HG02870 (cell line): ENCODE data around the gene ADSS1.

ENCODE experiments used
- ATAC-seq: cut with Tn5 transposase; IDR thresholded peaks from one replicate; pipeline ENCODE4 v1.9.1; 2021; ENCODE audit warnings: mild to moderate bottlenecking, moderate library complexity; ENCODE audit not compliant: unreplicated experiment

The ADSS1 gene

DNA sequence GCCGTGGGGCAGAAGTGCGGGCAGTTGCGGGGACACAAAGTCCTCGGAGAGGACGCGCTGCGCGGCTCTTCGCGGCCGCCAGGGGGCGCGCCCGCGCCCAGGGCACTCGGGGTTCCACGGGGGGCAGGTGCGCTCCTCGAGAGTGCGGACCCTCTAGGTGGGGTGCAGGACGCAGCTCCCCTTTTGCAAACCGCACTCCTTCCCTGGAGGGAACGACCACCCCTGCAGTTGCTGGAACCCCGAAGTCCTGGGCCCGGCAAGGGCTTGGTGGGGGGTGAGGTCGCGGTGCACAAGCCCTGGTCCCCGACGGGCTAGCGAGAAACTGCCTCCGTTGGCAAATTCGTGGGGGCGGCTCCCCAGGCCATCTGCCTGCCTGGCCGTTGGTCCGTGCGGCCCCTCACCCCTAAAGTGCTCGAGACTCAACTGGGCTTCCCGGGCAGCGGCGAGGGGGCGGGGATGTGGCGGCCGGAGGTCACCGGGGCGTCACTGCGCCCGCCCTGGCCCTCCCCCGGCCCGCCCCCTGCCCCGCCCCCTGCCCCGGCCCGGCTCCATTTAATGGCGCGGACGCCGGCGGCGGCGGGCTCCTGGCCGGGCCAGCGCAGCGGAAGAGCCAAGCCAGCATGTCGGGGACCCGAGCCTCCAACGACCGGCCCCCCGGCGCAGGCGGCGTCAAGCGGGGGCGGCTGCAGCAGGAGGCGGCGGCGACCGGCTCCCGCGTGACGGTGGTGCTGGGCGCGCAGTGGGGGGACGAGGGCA lies at the start of gene ADSS1:
TSS of gene ADSS1 (plus strand) at position 579 of the 756 bp plus-strand sequence. CDS start at position 621, 42 bp downstream.
- no peak for ATAC-seq

DNA sequence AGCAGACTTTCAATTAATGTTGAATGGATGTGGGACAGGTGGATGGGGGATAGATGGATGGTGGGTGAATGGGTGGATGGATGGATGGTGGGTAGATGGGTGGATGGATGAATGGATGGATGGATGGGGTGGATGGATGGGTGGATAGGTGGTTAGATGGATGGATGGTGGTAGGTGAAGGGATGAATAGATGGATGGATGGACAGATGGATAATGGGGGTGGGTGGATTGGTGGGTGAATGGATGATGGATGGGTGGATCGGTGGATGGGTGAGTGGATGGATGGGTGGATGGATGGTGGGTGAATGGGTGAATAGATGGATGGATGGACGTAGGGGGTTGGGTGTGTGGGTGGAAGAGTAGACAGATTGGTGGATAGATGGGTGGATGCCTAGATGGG lies 48.6 kb upstream of the ADSS1 start:
- ATAC-seq = no peak

DNA sequence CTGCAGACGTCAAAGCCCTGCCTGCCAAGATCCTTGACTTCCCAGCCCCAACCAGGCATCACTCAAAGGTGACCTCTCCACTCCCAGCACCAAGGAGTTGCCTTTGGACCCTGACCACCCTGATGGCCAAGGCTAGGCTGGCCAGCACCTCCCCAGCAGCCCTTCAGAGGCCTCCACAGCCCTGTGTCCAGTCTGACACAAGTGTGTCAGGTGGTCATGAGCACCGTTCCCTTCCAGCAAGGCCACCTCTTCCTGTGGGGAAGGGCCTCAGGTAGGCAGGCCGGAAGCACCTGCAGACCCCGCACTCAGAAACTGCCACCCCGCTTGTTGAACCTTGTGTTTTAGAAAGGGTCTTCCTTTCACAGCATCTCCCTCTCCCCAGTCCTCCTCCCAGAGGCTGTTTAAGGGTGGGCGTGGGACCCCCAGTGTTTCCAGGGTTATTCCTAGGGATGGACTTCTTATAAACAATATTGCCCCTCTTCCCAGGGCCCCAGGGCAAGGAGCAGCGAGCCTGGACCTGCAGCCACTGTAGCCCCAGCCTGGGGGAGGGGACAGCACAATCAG lies 47.8 kb upstream of the ADSS1 start:
- no peak for ATAC-seq

DNA sequence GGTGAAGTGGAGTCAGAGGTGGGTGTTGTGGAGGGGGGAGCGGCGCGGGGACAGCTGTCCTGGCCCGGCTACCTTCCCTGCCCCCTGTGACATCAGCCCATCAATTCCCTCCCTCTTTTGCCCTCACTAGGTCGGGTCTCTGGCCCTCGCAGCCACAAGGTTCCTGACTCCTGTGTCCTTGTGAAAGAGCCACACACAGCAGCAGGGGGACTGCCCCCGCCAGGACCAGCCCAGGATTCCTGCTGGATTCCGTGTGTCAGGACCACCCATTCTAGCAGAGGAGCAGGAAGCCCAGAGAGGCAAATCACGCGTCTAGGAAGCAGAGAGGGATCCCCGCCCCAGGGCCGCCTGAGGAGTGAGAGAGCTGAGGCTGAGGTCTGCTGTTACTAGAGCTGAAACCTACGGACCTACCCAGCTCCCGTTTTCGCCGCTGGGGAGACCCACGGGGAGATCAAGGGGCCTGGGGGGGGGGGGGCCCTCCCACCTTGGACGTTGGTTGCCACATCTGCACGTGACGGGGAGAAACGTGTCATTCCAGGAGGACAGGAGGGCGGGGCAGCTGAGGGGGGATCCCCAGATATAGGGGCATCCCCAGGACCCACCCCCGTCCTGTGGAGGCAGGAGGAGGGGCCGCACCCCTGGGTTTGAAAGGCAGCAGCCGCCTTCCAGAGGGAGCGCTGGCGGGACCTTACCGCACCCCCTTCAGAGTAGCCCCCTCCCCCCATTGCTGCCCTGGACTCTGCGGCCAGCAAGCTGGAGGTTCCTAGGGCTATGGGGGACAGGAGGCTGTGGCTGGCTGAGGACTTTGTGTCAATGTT lies 47.1 kb upstream of the ADSS1 start:
- ATAC-seq = peak; percentile 30

DNA sequence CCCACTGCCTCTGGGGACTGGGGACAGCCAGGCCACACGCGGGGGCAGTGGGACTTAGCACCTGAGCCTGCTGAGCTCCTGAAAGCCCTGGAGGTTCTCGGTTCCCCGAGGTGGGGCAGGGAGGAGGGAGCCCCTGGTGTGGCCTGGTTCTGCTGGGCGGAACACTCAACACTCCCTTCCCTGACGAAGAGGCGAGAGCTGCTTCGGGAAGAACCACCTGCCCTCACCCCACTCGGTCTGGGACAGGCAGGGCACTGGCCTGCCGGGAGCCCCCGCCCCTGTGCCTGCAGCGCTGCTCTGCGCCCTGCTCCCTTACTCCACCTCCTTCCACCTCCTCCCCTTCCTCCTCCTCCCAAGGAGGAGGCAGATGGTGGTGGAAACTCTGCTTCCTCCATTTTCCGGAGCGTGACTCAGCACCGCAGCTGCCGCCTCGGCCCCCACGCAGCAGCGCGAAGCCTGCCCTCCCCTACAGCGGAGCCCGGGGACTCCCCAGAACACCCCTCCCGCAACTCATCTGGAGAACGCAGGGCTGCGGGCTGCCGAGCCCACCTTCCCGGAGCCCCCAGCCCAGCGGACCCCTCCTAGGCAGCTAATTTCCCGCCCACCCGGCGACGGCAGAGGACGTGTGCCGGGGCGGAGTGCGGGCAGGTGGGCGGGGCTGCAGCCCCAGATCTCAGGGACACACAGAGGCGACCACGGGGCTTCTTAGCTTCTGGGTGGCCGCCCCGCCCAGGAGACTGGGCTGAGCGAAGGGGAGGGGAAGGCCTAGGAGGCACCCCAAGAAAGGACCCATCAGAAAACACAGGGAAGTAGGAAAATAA lies 46.3 kb upstream of the ADSS1 start:
- peak; percentile 37 for ATAC-seq

DNA sequence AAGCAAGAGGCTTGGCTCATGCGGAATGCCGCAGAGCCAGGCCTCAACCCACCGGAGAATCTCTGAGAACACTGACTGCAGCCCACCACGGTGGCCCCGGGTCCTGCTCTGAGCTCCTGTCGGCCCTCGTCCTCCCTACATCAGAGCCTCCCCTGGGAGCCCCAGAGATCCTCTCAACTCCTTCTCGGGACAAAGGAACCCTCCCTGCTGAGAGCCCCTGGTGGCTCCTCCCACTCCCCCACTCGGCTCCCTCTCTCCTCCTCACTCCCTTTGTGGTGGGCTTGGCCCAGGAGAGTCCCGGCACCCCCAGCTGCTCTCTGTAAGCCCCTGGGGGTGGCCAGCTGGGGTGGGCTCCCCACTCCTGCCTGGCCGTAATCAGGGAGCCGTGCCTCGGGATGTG lies 45.7 kb upstream of the ADSS1 start:
- ATAC-seq = no peak

DNA sequence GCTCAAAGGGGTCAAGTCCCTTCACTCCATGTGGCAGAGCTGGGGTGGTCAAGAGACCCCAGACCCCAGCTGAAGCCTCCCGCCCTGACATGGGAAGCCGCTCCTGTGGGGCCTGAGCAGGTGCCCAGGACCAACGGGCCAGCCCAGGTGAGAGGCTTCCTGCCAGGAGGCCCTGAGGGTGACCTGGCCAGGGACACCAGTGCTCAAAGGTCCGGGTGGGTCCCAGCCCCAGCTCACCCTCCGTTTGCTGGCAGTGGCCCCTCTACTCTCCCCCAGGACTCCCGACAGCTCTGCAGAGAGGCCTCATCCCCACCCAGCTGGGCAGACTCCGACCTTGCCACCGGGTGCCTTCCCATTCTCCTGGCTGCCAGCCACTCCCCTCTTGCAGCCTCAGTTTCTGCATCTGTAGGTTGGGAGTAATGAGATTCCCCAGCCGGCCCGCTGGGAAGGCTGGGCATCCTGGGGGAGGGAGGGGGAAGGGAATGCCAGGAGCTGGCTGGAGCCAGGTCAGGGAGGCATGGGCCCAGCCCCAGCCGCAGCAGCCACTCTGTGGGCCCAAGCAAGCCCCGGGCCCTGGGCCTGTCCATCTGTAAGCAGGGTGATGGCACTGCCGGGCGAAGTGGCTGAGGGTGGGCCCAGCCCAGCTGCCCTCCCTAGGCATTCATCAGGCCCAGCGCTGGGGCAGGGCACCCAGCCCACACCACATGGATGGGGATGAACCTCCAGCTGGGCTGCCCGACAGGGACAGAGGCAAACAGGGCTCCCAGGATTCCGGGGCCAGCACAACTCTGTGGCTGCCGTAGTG lies 44.9 kb upstream of the ADSS1 start:
- no peak for ATAC-seq

DNA sequence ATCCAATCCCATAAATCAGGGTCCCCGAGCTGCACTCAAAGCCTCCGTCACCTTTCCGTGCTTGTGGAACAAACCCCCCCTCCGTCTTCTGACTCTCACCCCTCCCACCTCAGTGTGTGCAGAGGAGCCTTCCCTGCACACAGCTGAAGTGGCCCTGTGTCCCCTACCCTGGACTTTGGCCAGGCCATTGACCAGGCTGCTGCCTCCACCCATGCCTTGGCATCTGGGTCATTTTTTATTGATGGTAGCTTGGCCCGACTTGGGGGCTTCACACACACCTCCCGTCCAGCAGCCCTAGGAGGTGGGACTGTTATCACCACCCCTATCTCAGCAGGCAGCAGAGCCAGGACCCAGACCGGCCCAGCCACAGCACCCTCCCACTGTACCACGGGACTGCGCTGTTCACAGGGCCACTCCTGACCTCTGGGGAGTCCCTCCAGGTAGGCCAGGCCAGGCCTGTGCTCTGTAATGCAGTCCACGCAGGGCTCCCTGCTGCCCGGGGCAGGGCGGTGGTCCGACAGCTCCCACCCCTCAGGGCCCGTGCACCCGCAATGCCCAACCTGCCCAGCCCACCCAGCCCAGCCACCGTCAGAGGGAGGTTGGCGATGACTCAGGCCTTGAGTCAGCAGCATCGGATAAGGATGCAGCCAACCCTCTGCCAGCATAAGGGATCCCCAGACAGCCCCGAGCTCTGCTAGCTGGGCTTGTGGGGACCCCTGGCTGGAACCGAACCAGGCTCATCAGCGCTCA lies 43.8 kb upstream of the ADSS1 start:
- ATAC-seq = no peak

DNA sequence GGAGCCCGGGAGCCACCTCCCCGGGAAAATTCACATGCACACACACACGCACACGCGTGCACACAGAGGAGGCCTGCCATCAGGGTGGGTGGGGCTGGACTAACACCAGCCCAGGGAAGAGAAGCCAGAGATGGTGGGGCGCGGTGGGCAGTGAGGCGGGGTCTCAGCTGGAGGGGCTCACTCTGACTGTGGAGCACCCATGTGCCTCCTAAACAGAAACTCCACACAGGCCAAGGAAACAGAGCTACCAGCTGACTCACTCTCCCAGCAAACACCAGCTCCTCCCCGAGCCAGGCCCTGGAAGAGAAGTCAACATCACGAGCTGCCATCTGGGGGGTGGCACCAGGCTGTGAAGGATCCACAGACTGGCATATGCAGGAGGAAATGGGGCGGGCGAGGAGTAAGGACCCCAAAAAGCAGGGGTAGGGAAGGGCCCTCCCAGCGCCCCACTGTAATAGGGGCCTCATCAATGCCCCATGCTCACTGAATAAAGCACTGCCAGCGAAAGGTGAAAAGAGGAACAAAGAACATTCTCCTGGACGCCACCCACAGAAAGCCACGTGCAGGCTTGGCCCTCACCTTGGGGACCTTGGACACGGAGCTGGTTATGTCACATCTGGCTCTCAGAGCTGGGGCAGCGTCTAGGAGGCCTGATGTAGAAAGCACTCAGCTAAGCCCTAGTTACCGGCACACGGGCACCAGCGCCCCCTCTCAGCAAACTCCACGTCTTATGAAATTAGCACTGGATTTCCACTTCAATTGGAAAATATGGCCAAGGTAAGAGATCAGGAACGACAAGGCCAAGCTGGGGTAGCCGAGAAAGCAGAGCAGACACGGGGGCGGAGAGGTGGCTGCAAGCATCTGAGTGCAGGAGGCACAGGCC lies 43.0 kb upstream of the ADSS1 start:
- no peak for ATAC-seq

DNA sequence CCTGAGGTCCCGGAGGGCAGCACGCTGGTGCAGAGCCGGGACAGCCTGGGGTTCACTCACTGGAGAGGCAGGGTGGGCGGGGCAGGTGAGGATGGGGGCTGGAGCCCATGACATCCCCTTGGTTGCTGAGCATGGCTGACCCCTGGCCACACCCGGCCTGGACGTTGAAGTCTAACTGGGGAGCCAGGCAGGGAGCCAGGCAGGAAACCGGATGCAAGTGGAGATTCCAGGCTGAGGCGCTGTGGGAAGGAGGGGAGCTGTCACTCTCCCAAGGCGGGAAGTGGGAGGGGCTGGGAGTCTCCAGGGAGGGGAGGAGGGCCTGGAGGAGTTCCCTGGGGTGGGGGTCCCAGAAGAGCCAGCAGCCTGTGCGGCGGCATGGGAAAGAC lies 42.3 kb upstream of the ADSS1 start:
- ATAC-seq = no peak

DNA sequence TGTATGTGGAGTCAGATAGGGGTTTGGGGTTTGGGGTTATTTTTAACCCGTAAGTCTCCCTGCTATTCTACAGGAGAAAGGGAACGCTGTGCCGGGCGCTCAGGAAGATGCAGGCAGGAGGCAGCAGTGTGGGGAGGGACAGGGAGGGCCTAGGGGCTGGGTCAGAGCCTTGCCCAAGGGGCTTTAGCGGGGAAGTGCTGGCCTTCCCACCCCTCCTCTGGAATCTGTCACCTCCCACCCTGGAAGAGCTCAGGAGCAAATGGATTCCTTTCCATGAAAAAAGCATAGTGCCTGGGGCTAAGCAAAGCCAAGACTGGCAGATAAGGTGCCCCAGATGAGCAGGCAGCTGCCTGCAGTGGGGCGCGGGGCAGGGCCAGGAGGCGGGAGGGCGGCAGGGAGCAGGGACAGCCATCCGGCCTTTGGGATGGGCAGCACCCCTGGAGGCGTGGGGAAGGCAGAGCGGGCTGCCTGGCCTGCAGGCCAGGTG lies 41.9 kb upstream of the ADSS1 start:
- no peak for ATAC-seq

DNA sequence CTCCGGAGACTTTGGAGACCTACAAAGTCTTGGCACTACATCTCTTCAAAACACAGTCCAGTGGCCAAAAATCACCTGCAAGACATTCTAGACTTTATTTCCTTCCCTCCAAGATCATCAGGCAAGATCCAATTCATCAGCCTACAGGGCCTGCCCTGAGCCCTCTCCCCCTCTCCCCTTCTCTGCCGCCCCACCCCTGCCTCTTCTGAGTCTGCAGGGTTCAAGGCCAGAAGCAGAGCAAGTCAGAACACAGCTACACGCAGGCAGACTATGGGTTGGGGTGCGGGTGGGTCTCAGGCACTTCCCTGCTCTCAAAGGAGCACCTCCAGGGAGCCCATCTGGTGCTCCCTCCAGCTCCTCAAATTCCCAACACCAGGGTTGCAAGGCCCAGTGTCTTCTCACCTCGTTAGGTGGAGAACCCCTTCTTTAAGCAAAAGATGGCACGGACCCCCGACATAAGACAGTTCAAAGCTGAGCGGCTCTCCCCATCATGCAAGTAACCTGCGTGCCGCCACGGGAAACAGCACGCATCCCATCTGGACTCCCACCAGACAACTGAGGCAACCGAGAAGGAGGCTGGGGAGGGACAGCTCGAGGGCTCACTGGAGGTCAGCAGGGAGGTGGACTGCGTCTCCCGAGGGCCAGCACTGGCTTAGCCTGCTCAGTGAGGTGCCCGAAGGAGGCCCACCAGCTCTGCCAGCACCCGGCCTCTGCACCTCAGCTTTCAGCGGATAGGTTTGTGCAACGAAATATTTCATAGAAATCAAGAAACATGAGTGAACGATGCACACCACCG lies 40.2 kb upstream of the ADSS1 start:
- no peak for ATAC-seq

DNA sequence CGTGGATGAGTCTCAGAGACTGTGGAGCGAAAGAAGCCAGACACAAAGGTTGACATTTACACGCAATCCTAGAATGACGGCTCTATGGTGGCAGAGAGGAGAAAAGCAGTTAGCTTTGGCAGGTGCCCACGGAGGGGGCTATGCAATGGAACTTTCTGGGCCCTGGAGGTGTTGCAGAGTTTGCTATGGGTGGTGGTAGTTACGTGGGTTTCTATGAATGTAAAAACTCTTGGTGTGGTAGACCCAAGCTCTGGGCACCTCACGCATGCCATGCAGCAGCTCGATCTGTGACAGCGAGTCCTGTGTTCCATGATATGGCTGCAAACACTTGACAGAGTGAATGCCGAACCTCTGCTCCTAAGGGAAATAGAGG lies 39.6 kb upstream of the ADSS1 start:
- no peak for ATAC-seq

DNA sequence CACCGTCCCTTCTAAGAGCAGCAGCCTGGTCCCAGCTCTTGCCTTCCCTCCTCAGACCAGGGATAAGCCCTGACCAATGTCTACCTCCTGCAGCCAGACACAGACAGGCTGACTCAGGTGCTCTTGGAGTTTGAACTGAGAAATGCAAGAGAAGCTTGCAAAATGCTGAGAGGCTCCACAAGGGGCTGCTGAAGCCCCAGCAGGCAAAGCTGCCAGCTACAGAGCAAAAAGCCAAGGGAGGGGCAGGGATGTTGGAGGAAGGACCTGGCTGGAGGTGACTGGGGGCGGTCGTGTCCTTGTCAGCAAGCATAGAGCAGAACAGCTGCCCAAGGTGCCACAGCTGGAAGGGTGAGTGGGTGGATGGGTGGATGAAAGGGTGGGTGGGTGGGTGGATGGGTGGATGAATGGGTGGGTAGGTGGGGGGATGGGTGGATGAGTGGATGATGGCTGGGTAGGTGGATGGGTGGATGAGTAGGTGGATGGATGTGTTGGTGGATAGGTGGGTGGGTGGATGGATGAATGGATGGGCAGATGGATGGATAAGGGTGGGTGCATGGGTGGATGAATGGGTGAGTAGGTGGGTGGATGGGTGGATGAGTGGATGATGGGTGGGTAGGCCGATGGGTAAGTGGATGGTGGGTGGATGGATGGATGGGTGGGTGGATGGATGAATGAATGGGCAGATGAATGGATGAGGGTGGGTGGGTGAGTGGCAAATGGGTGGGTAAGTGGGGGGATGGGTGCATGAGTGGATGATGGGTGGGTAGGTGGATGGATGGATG lies 38.6 kb upstream of the ADSS1 start:
- ATAC-seq = no peak

DNA sequence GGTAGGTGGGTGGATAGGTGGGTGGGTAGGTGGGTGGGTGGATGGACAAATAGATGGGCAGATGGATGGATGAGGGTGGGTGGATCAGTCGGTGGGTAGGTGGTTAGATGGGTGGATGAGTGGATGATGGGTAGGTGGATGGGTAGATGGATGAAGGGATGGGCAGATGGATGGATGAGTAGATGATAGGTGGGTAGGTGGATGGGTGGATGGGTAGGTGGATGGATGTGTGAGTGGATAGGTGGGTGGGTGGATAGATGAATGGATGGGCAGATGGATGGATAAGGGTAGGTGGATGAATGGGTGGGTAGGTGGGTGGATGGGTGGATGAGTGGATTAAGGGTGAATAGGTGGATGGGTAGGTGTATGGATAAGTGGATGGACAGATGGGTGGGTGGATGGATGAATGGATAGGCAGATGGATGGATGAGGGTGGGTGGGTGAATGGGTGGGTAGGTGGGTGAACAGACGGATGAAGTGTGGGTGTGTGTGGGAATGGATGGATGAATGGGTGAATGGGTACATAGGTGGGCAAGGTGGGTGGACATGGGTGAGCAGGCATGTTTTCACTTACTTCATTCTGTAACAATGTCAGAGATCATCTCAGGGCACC lies 37.9 kb upstream of the ADSS1 start:
- no peak for ATAC-seq
